H1 (cell line): ENCODE results near the gene DARS1. TPM values are rescaled to one million over a fixed set of nuclear protein-coding genes. Genes with fewer than 3 reads are reported as not detected.

Experiments used
- EZH2 ChIP-seq: fragments of 200-600 bp; sonication (generic); IDR thresholded peaks from 2 replicates; pipeline ENCODE4 v1.7.1; 2012; ENCODE audit warnings: low read depth, mild to moderate bottlenecking, moderate library complexity, low read length, inconsistent platforms; ENCODE audit not compliant: severe bottlenecking
- SP1 ChIP-seq: IDR thresholded peaks from 2 replicates; pipeline ENCODE4 v1.6.1; 2011; ENCODE audit warnings: low read depth, low read length
- polyA plus RNA-seq, 7 experiments: library from polyadenylated mRNA; depleted of rRNA in 3 of 7; stranded (reverse) in 5 of 7; unstranded in 2 of 7; fragments of >200 nt in 5 of 7; fragments of 200-250 nt in 2 of 7; gene quantifications; 1 replicate in 5 of 7; 2 replicates in 1 of 7; 4 replicates in 1 of 7; pipeline versions ENCODE4 v1.2.1 to v1.2.3, GENCODE V29; 2011 to 2013; ENCODE audit warnings: missing spikeins in 2 of 7, mixed read lengths in 2 of 7
- total RNA-seq: library from RNA; stranded (reverse); fragmentation: NEBNext Ultra II Directional; extraction: Animal tissue kit (Norgen Biotek cat#: 25700); gene quantifications from 2 replicates; pipeline ENCODE4 v1.2.1, GENCODE V29; 2021

DARS1 gene
- total and polyA plus RNA-seq, 2 of the 8 experiments (the other 6 are each of a cell fraction or from before 2014, with no cell fraction given): 61.7 to 85.9 TPM

GRCh38 chr2:136019825-136020224 lies 34.4 kb upstream of the DARS1 start (continued):
- TF ChIP-seq SP1 (no peak), EZH2 (no peak)
